Activated CD4-positive, alpha-beta T cell treated with anti-CD3 and anti-CD28 coated beads, Interleukin-10, Interleukin-2, amounts not matched to agents 100 ng/mL and 50 ng/mL, durations not matched to agents 16 hours and 8 hours (primary cell): Measurements from ENCODE around the gene MPDZ.

Experiments
- DNase-seq: peaks from one replicate; pipeline ENCODE4 v3.0.0-alpha.2; 2020

MPDZ gene

GRCh38 chr9:13174906-13175639 is 104.4 kb downstream of the MPDZ start:
- no peak for DNase-seq

- DNase-seq, result no peak
Measured at GRCh38 chr9:13173553-13173952, 105.9 kb downstream of the MPDZ start.

GRCh38 chr9:13171261-13171660 is 108.2 kb downstream of the MPDZ start:
- DNase-seq, result no peak

- no peak for DNase-seq
Measured at GRCh38 chr9:13166996-13167395, 112.5 kb downstream of the MPDZ start.

- no peak for DNase-seq
Measured at GRCh38 chr9:13165956-13166355, 113.5 kb downstream of the MPDZ start.

- no peak for DNase-seq
Measured at GRCh38 chr9:13165236-13165945, 114.1 kb downstream of the MPDZ start.

- DNase-seq, result no peak
Measured at GRCh38 chr9:13163946-13164345, 115.5 kb downstream of the MPDZ start.

GRCh38 chr9:13163287-13163686 is 116.2 kb downstream of the MPDZ start:
- no peak for DNase-seq

- DNase-seq, result no peak
Measured at GRCh38 chr9:13160051-13160450, 119.4 kb downstream of the MPDZ start.

- DNase-seq, result no peak
Measured at GRCh38 chr9:13158986-13159385, 120.5 kb downstream of the MPDZ start.

GRCh38 chr9:13151489-13151888 is 128.0 kb downstream of the MPDZ start:
- no peak for DNase-seq

GRCh38 chr9:13149454-13149853 is 130.0 kb downstream of the MPDZ start:
- no peak for DNase-seq

- DNase-seq, result no peak
Measured at GRCh38 chr9:13146840-13147239, 132.7 kb downstream of the MPDZ start.

GRCh38 chr9:13145340-13145739 is 134.2 kb downstream of the MPDZ start:
- no peak for DNase-seq

GRCh38 chr9:13144166-13144775 is 135.2 kb downstream of the MPDZ start:
- no peak for DNase-seq

- DNase-seq, result no peak
Measured at GRCh38 chr9:13143281-13143680, 136.2 kb downstream of the MPDZ start.

GRCh38 chr9:13142776-13143175 is 136.7 kb downstream of the MPDZ start:
- no peak for DNase-seq

- DNase-seq, result no peak
Measured at GRCh38 chr9:13141629-13142028, 137.9 kb downstream of the MPDZ start.

GRCh38 chr9:13140843-13141592 is 138.5 kb downstream of the MPDZ start:
- no peak for DNase-seq

GRCh38 chr9:13139641-13140171 is 139.8 kb downstream of the MPDZ start:
- DNase-seq, result no peak

GRCh38 chr9:13137426-13137825 is 142.1 kb downstream of the MPDZ start:
- no peak for DNase-seq

GRCh38 chr9:13131991-13132390 is 147.5 kb downstream of the MPDZ start:
- no peak for DNase-seq

- no peak for DNase-seq
Measured at GRCh38 chr9:13131416-13131815, 148.1 kb downstream of the MPDZ start.
